Pulmonary artery endothelial cell (primary cell): ENCODE data around the gene BHMT2. TPM values are rescaled to one million over a fixed set of nuclear protein-coding genes. Genes with fewer than 3 reads are reported as not detected.

ENCODE experiments used
- DNase-seq: peaks from one replicate; pipeline ENCODE4 v3.0.0-alpha.2; 2011; ENCODE audit warnings: low read depth, low spot score
- total RNA-seq: library from RNA; depleted of rRNA; stranded (reverse); fragments of >200 nt; gene quantifications from 2 replicates; pipeline ENCODE4 v1.2.3, GENCODE V29; 2014

The BHMT2 gene
- total RNA-seq, 1 donor from 2014 or later: 0.13 TPM

- DNase-seq: no peak
Measured at GRCh38 chr5:79062436-79062835, 7.1 kb upstream of the BHMT2 start.

DNA sequence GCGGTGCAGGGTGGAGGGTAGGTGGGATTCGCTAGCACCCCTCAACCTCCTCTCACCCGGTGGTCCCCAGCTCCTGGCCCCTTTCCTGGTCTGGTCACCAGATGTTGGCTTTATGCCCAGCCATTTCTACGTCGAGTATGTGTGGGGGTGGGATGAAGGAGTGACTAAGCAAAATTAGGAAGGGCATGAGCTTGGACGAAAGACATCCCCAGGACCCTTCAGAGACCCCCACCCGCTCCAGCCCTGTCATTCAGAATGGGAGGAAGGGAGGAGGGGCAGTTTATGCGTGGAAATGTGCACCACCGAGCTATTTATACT, 742 bp downstream of the BHMT2 start:
- no peak for DNase-seq

DNA sequence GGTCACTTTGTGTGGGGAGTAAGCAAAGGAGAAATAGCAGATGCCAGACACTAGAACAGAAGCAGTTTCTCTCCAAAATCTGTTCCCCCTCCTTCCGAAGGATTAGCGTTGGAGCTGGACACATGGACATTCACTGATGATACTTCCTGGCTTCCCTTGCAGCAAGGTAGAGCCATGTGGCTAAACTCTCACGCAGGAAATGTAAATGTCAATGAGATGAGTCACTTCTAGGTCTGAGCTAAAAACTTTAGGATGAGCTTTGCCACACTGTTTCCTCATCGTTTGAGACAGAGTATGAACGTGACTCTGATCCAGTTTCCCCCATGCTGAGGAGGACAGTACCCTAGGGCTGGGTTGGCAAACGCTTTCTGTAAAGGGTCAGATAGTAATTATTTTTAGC, 5.1 kb downstream of the BHMT2 start:
- DNase-seq: no peak

DNA sequence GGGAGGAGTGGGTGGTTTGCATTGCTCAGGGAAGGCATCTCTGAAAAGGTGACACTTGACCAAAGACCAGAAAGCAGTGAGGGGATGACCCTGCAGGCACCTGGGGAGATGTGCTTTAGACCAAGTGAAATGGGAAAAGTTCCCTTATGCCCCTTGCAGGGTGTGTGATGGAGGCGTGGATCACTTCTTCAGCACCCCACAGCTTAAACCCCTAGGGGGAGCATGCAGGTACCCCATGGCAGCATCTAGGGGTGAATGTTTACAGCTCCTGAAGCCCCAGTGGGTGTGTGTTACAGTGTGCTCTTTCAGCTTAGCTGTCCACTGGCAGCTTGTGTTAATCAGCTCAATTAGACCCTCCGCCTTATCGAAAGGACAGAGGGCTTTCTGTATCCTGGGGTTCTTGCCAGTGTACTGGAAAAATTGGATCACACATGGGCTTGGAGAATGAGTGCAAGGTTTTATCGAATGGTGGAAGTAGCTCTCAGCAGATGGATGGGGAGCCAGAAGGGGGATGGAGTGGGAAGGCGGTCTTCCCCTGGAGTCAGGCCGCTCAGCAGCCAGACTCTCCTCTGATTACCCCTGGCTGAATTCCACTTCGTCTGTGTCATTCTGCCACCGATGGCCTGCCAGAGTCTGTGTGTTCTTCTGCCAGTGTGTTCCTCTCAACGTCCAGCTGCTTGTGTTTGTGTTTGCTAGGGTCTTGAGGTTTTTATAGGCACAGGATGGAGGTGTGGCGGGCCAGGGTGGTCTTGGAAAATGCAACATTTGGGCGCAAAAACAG, 6.3 kb downstream of the BHMT2 start:
- DNase-seq: no peak

- no peak for DNase-seq
Measured at GRCh38 chr5:79076819-79077218, 7.3 kb downstream of the BHMT2 start.

DNA sequence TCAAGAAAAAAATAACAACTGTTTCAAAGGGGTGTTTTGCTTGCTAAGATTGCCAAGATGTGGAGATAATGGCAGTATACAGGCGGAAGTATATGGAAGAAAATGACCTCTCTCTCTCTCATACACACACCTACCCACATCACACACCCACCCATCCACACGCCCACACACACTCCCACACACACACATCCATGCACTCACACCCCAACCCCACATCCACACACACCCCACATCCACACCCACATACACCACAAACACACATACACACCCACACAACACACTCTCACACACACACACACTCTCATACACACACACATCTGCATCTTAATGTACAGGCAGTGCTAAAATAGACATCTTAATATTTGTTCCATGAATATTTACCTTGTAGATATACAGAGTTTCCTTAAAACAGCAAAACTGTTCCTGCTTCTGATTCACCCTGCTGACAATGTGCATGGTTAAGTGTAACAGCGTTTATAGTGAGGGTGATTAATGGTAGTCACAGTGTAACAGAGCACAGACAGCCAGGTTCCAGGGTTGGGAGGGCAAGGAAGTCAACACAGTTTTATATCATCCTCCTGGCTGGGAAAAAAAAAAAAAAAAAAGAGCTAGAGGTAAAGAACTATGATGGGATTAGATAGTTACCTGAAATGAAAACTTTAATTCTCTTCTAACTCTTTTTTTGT, 8.3 kb downstream of the BHMT2 start:
- DNase-seq: no peak

GRCh38 chr5:79080804-79081203, 11.2 kb downstream of the BHMT2 start:
- no peak for DNase-seq

DNA sequence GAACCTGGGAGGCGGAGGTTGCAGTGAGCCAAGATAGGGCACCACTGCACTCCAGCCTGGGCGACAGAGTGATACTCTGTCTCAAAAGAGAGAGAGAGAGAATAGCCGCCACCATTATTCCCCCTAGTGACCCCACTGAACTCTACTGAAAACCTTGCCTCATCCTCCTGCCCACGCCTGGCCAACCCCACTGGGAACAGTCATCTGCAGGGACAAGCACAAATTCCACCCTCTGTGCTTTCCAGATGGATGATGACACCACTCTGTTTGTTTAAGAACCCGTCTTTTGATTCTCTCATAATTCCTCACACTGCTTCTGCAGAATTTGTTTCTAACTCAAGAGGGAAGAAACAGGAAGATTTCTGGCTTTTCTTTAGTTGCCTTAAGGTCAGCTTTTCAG, 12.2 kb downstream of the BHMT2 start:
- DNase-seq: no peak

- DNase-seq: no peak
Measured at GRCh38 chr5:79086116-79086515, 16.5 kb downstream of the BHMT2 start.

DNA sequence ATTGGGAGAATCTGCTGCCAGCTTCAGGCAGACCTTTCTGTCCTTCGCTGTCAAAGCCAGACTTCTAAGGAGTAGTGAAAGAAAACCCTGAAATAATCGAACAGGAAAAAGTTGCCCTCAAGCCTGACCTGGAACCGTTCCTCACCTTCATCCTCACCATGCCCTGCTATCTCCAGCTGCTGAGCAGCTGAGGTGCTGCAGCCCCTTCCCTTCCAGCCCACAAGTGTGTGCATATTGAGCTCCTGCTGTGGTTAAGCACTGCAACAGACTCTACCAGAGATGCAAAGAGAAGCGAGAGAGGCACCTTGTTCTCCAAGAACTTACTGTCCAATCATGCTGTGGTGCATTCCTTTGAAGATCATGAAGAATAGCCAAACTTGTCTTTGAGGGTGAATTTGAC, 18.9 kb downstream of the BHMT2 start:
- no peak for DNase-seq

DNA sequence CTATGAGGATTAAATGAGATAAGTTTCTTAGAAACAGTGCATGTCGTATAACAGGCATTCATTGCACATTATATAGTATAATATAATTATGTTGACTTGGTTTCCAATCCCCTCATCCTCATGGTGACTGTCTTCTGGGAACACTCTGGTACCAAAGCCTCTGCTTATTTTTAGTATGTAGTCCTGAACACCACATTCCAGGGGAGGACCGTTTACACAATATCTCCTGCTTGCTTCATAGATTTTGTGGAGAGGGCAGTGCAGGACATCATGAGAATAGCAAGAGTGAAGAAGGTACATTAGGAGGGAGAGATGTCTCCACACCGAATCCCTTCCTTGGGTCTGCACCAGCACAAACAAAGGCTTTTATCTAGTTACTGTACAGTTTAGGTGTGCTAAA, 21.5 kb downstream of the BHMT2 start:
- DNase-seq: no peak

DNA sequence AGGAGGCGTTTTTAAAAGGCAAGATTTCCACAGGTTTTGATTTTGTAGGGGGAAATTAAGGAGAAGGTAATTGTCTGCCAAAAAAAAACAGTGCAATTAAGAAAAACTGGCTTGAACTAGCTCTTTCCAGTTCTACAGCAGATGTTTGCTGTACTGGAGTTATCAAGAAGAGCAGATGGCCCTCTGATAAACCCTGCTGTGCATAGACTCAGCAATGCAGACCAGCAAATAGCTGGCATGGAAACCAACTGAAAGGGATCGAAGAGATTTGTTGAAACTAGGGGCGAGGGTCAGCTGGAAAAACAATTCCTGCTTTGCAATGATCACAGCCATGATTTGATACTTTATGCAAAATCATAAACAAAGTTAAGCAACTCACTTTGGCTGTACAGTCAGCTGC, 24.2 kb downstream of the BHMT2 start:
- no peak for DNase-seq

DNA sequence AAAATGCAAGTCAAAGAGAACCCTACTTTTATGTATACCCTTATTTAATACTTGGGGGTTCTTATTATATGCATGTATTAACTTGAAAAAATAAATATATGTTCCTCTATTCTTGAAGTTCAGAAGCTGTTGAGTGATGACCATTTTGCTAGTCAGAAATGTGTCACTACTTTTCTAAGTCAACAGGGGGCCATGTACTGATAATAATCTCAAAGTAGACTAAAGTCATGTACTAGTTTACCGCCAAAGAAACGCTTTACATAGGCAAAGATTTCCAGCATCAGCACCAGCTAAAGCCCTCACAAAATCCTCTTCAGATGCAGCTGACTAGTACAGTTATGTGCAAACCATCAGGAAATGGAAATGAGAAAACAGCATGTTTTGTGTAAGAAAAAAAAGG, 36.3 kb downstream of the BHMT2 start:
- no peak for DNase-seq

- DNase-seq: no peak
Measured at GRCh38 chr5:79107020-79107796, 37.6 kb downstream of the BHMT2 start.

DNA sequence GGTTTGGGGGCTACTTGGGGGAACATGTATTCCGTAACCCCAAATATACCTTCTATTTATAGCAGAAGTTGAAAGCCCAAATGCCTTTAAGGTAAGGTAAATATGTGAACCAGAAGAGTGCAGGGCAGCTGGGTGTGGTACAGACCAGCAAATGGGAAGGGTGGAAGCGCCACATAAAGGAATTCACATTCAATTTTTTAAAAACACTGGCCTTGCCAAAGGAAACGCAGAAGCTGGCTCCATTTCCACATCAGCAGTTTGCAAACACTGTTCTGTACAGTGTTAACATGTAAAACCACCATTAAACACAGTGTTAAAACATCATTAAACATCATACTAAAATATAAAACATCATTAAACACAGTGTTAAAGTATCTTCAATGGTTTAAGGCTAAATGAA, 38.5 kb downstream of the BHMT2 start:
- DNase-seq: no peak

GRCh38 chr5:79108792-79109191, 39.2 kb downstream of the BHMT2 start:
- DNase-seq: no peak

GRCh38 chr5:79109527-79110492, 40.2 kb downstream of the BHMT2 start:
- no peak for DNase-seq

- no peak for DNase-seq
Measured at GRCh38 chr5:79111387-79111959, 41.9 kb downstream of the BHMT2 start, which contains the start of gene BHMT. BHMT (plus strand) TSS chr5:79111809; CDS start chr5:79111886, 77 bp downstream.

DNA sequence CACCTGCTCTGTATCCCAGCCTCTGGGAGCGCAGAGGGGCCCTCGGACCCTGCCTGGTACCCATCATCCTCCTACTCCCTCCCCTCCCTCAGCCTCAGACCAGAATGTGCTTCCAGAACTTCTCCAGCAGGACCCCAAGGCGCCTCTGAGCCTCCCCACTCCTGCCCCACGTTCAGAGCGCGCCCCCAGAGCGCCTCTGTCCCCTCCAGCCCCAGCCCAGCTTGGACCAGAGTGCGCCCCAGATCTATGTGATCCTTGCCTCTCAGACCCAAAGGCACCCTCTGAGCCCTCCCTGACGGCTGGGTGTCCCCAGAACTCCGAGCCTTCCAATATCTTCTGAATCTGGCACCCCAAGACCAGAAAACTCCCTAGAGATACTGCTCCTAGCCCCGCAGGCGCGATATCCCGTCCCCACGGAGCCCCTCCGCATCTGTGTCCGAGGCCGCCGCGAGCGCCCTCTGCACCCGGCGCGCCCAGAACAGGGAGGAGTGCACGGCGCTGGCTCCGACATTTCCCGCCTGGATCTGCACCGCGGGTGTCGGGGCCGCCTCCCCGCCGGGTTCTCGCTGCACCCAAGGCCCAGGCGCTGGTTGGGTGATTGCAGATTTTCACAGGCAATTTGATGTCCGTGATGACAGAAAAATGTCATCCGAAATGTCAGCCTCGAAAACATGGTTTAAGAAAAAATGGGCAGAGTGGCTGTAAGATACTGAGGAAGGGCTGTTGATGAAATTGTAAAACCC, 42.6 kb downstream of the BHMT2 start:
- DNase-seq: no peak

DNA sequence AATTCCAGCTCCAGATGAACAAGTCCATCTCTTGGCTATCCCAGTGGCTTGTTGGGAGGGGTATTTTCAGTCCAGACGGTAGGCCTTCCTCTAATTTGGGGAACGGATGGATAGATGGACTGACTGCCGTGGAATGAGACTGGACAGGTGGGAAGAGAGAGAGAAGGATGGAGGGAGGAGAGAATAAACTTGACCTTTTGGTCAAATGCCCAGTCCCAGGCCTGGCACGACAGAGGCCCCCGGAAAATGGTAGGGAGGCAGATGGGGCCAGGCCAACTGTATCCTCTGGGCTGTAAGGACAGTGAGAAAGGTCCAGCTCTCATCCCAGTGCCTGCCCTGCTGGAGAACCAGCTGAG, 43.1 kb downstream of the BHMT2 start:
- no peak for DNase-seq
